Right lobe of liver (tissue), 4 donors: Measurements from ENCODE around the gene CRKL.

Experiments
- CTCF ChIP-seq, 4 donors: fragments of 200-600 bp in 3 of 4; fragments of 450-650 bp in 1 of 4; IDR thresholded peaks; one replicate each; pipeline versions ENCODE4 v1.5.1 to v1.8.0; 2016 to 2022; ENCODE audit warnings: antibody characterized with exemption in 4 of 4, mild to moderate bottlenecking in 2 of 4
- POLR2A ChIP-seq: fragments of 450-650 bp; IDR thresholded peaks from one replicate; pipeline ENCODE4 v1.6.1; 2017; ENCODE audit warnings: antibody characterized with exemption, mild to moderate bottlenecking
- donor health status: DM: no; HTN: no; CAD: no.
- donor health status: DM: no; HTN: no; CAD: no.
- donor health status: DM: no; HTN: yes; CAD: no.

- TF ChIP-seq CTCF (IDR thresholded peaks at IDR 0.05) (no peak), POLR2A (no peak)
Observed at GRCh38 chr22:20992056-20992442, 74.8 kb downstream of the CRKL start.
